HCT116 (cell line): ENCODE measurements around the gene POU5F2. TPM values are rescaled to one million over a fixed set of nuclear protein-coding genes. Genes with fewer than 3 reads are reported as not detected.

ENCODE experiments used
- ATAC-seq: fragments of 200-7000 bp; cut with Tn5 transposase; 2 replicates; pipeline ENCODE4 v1.9.1; 2020; ENCODE audit warnings: mild to moderate bottlenecking, moderate library complexity
- BruUV-seq: library from RNA; stranded (reverse); fragments of 400-500 nt; replicated peaks from 2 replicates; lab custom pipeline; 2021; lab: Mats Ljungman, UMichigan
- CTCF ChIA-PET: fragments of 300-600 bp; sonication (Branson Sonifier 250); formaldehyde crosslinking; loops from one replicate; lab custom pipeline; 2021; ENCODE audit warnings: antibody characterized with exemption; lab: Charles Lee
- POLR2A ChIA-PET: fragments of 300-600, 350-600 bp; sonication (Branson Sonifier 250); formaldehyde crosslinking; loops from one replicate; lab custom pipeline; 2021; ENCODE audit warnings: antibody characterized with exemption; lab: Charles Lee
- RAD21 ChIA-PET, 2 experiments: fragments of 300-600 bp; sonication (Branson Sonifier 250); formaldehyde crosslinking; loops; one replicate each; lab custom pipeline; 2023; ENCODE audit warnings: low total read pairs in 2 of 2; ENCODE audit not compliant: uncharacterized antibody in 2 of 2, unreplicated experiment in 2 of 2, low non-redundant PET in 1 of 2; lab: Charles Lee
- DNase-seq: peaks from one replicate; pipeline ENCODE4 v3.0.0-alpha.2; 2010; ENCODE audit warnings: low read depth, low spot score
- H2AFZ ChIP-seq: fragments of 200-600 bp; shearing (Covaris generic), sonication (generic); 2 replicates; pipeline ENCODE4 v1.6.1; 2017; ENCODE audit warnings: low read depth, mixed run types, mixed read lengths, antibody characterized with exemption, low read length; ENCODE audit not compliant: poor library complexity, severe bottlenecking
- H3K27ac ChIP-seq: 2 replicates; pipeline ENCODE4 v1.5.1; 2012; ENCODE audit warnings: low read depth, low read length
- H3K27me3 ChIP-seq: fragments of 200-600 bp; sonication (generic); 2 replicates; pipeline ENCODE4 v1.6.1; 2016; ENCODE audit warnings: mixed run types, low read length, mixed read lengths; ENCODE audit not compliant: insufficient read depth
- H3K36me3 ChIP-seq, 2 experiments: fragments of 200-500 bp in 1 of 2; fragments of 200-600 bp in 1 of 2; sonication (Bioruptor generic) in 1 of 2; sonication (generic) in 1 of 2; 2 replicates each; pipeline versions ENCODE4 v1.5.1 to v1.6.1; 2014 to 2016; ENCODE audit warnings: low read length in 2 of 2, inconsistent platforms in 1 of 2, mixed read lengths in 1 of 2, mixed run types in 1 of 2; ENCODE audit not compliant: insufficient read depth in 2 of 2, control insufficient read depth in 1 of 2
- H3K4me1 ChIP-seq, 2 experiments: fragments of 200-600 bp in 1 of 2; sonication (generic) in 1 of 2; 2 replicates each; pipeline versions ENCODE4 v1.5.1 to v1.6.1; 2012 to 2017; ENCODE audit warnings: low read length in 2 of 2, inconsistent platforms in 1 of 2, mild to moderate bottlenecking in 1 of 2, mixed read lengths in 1 of 2, mixed run types in 1 of 2, moderate library complexity in 1 of 2; ENCODE audit not compliant: insufficient read depth in 2 of 2, control insufficient read depth in 1 of 2
- H3K4me2 ChIP-seq: fragments of 200-600 bp; sonication (generic); 2 replicates; pipeline ENCODE4 v1.6.1; 2017; ENCODE audit warnings: mixed run types, low read length, mixed read lengths
- H3K4me3 ChIP-seq, 2 experiments: fragments of 200-600 bp in 1 of 2; sonication (generic) in 1 of 2; replicated peaks in 1 of 2; 2 replicates each; pipeline ENCODE4 v1.5.1; 2011 to 2016; ENCODE audit warnings: low read length in 2 of 2, control low read depth in 1 of 2, low read depth in 1 of 2, mild to moderate bottlenecking in 1 of 2, mixed read lengths in 1 of 2, mixed run types in 1 of 2
- H3K79me2 ChIP-seq: fragments of 200-600 bp; sonication (generic); 2 replicates; pipeline ENCODE4 v1.6.1; 2017; ENCODE audit warnings: mild to moderate bottlenecking, mixed run types, low read length, moderate library complexity, mixed read lengths; ENCODE audit not compliant: insufficient read depth
- H3K9ac ChIP-seq: fragments of 200-600 bp; sonication (generic); 2 replicates; pipeline ENCODE4 v1.6.1; 2016; ENCODE audit warnings: low read length, mixed read lengths
- H3K9me2 ChIP-seq: fragments of 200-600 bp; sonication (generic), shearing (Covaris generic); 2 replicates; pipeline ENCODE4 v1.6.1; 2017; ENCODE audit warnings: mixed run types, mild to moderate bottlenecking, moderate library complexity; ENCODE audit not compliant: insufficient read depth
- H3K9me3 ChIP-seq, 2 experiments: fragments of 200-500 bp in 1 of 2; fragments of 200-600 bp in 1 of 2; sonication (Bioruptor generic) in 1 of 2; sonication (generic) in 1 of 2; 2 replicates each; pipeline ENCODE4 v1.6.1; 2014 to 2017; ENCODE audit warnings: low read length in 2 of 2, mixed read lengths in 2 of 2, inconsistent platforms in 1 of 2, low read depth in 1 of 2, mild to moderate bottlenecking in 1 of 2, mixed run types in 1 of 2, moderate library complexity in 1 of 2; ENCODE audit not compliant: control insufficient read depth in 1 of 2, insufficient read depth in 1 of 2
- H4K20me1 ChIP-seq: fragments of 200-600 bp; sonication (generic), shearing (Covaris generic); 2 replicates; pipeline ENCODE4 v1.6.1; 2017; ENCODE audit warnings: mixed run types, mild to moderate bottlenecking, moderate library complexity; ENCODE audit not compliant: insufficient read depth
- EGR1 ChIP-seq: IDR thresholded peaks from 2 replicates; pipeline ENCODE4 v1.6.1; 2012; ENCODE audit warnings: low read depth
- ELF1 ChIP-seq: IDR thresholded peaks from 2 replicates; pipeline ENCODE4 v1.6.1; 2012; ENCODE audit warnings: low read depth, borderline replicate concordance
- EZH2phosphoT487 ChIP-seq: fragments of 200-600 bp; IDR thresholded peaks from 2 replicates; pipeline ENCODE4 v1.6.1; 2018; ENCODE audit warnings: antibody characterized with exemption, borderline replicate concordance
- JUND ChIP-seq: IDR thresholded peaks from 2 replicates; pipeline ENCODE4 v1.6.1; 2012
- SIN3A ChIP-seq: IDR thresholded peaks from 2 replicates; pipeline ENCODE4 v1.6.1; 2012; ENCODE audit warnings: low read depth
- TCF7L2 ChIP-seq: IDR thresholded peaks from 2 replicates; pipeline ENCODE4 v1.7.0; 2011; ENCODE audit warnings: borderline replicate concordance, inconsistent platforms; ENCODE audit not compliant: insufficient read depth, insufficient read length; ENCODE audit errors: extremely low read depth
- YY1 ChIP-seq: IDR thresholded peaks from 2 replicates; pipeline ENCODE4 v1.6.1; 2011; ENCODE audit warnings: low read length, low read depth, moderate library complexity, mild to moderate bottlenecking; ENCODE audit not compliant: insufficient replicate concordance; ENCODE audit errors: extremely low read depth
- ZBTB33 ChIP-seq: IDR thresholded peaks from 2 replicates; pipeline ENCODE4 v1.6.1; 2011; ENCODE audit warnings: mild to moderate bottlenecking, low read length, moderate library complexity; ENCODE audit not compliant: insufficient replicate concordance; ENCODE audit errors: extremely low read depth
- ZFX ChIP-seq: fragments of 450-650 bp; IDR thresholded peaks from 2 replicates; pipeline ENCODE4 v1.6.1; 2017
- ZNF274 ChIP-seq: fragments of 200-500 bp; sonication (Bioruptor generic); IDR thresholded peaks from 2 replicates; pipeline ENCODE4 v1.6.1; 2014; ENCODE audit warnings: mild to moderate bottlenecking, low read depth, low read length, inconsistent platforms
- intact Hi-C: fragments of 100-400 bp; cut with micrococcal nuclease; formaldehyde crosslinking; loops from 2 replicates; pipeline ENCODE4 v1.10.0; 2022
- total RNA-seq: library from RNA; stranded (reverse); gene quantifications from one replicate; pipeline ENCODE4 v1.2.1, GENCODE V29; 2021; ENCODE audit not compliant: unreplicated experiment

Gene POU5F2
- total RNA-seq, 1 experiment from 2014 or later: 0.44 TPM

GRCh38 chr5:93777620-93778019, 36.2 kb upstream of the POU5F2 start (continued):
- no peak for TF ChIP-seq TCF7L2
- TF ChIP-seq ZBTB33: no peak

- POLR2A ChIA-PET: no interaction called here
These were observed 15.0 kb upstream of the POU5F2 start for GRCh38 chr5:93756372-93756771.

More at GRCh38 chr5:93756372-93756771, 15.0 kb upstream of the POU5F2 start:
- Histone ChIP-seq H2AFZ (no peak overlapping the region), H3K27ac (no peak overlapping the region), H3K9me2 (no peaks in the 10 kb centered on the region), H3K9ac (no peak overlapping the region), H3K4me3 (no peak overlapping the region), H3K9me3 (no peaks in the 10 kb centered on the region), H3K4me1 (no peaks in the 10 kb centered on the region), H4K20me1 (no peaks in the 10 kb centered on the region), H3K4me2 (no peak overlapping the region), H3K79me2 (no peaks in the 10 kb centered on the region), H3K36me3 (no peaks in the 10 kb centered on the region), H3K27me3 (no peaks in the 10 kb centered on the region)
- TF ChIP-seq ZBTB33 (no peak), EZH2phosphoT487 (no peak), TCF7L2 (no peak), JUND (no peak), EGR1 (no peak), ZFX (no peak), ELF1 (no peak), ZNF274 (no peak), SIN3A (no peak), YY1 (no peak)
- no TSS peak for BruUV-seq
- ChIA-PET CTCF (no interaction called here), RAD21 (no interaction called here)
- intact Hi-C loops: no loop called here
- ATAC-seq (no peak), DNase-seq (no peak)
